GM18519 (cell line): ENCODE data around the gene NWD2.
"Not testable (repeated sequence)": the region's sequence is repeated elsewhere in the genome, so short reads cannot be mapped to it uniquely, and the experiment has no call there.

Experiments used
- ATAC-seq: cut with Tn5 transposase; IDR thresholded peaks from one replicate; pipeline ENCODE4 v1.9.1; 2021; ENCODE audit warnings: mild to moderate bottlenecking, moderate library complexity; ENCODE audit not compliant: unreplicated experiment, low FRiP score

NWD2 gene

GRCh38 chr4:37244583-37245390, at the start of gene NWD2:
TSS of gene NWD2 (plus strand) at chr4:37244743. CDS start at chr4:37245068, 325 bp downstream.
- no peak for ATAC-seq

GRCh38 chr4:37197899-37198298, 46.6 kb upstream of the NWD2 start:
- no peak for ATAC-seq

- ATAC-seq = not testable (repeated sequence)
These were observed 39.8 kb upstream of the NWD2 start for GRCh38 chr4:37204740-37205139.

GRCh38 chr4:37216209-37216608, 28.3 kb upstream of the NWD2 start:
- no peak for ATAC-seq

GRCh38 chr4:37219242-37219641, 25.3 kb upstream of the NWD2 start:
- ATAC-seq = no peak

- no peak for ATAC-seq
These were observed 24.6 kb upstream of the NWD2 start for GRCh38 chr4:37219990-37220389.

GRCh38 chr4:37220685-37221084, 23.9 kb upstream of the NWD2 start:
- ATAC-seq = no peak

- ATAC-seq = no peak
These were observed 20.8 kb upstream of the NWD2 start for GRCh38 chr4:37223732-37224131.

- ATAC-seq = no peak
These were observed 19.7 kb upstream of the NWD2 start for GRCh38 chr4:37224854-37225253.

GRCh38 chr4:37225778-37226177, 18.8 kb upstream of the NWD2 start:
- no peak for ATAC-seq

- ATAC-seq = no peak
These were observed 12.2 kb upstream of the NWD2 start for GRCh38 chr4:37232315-37232714.

- no peak for ATAC-seq
These were observed 8.4 kb upstream of the NWD2 start for GRCh38 chr4:37236165-37236564.

- ATAC-seq = no peak
These were observed 2.9 kb upstream of the NWD2 start for GRCh38 chr4:37241647-37242046.

GRCh38 chr4:37243051-37243450, 1.5 kb upstream of the NWD2 start:
- ATAC-seq = no peak

GRCh38 chr4:37243722-37244582, 591 bp upstream of the NWD2 start:
- no peak for ATAC-seq

- no peak for ATAC-seq
These were observed 930 bp downstream of the NWD2 start for GRCh38 chr4:37245391-37245954.

- no peak for ATAC-seq
These were observed 2.3 kb downstream of the NWD2 start for GRCh38 chr4:37246891-37247290.

- ATAC-seq = no peak
These were observed 13.7 kb downstream of the NWD2 start for GRCh38 chr4:37258221-37258620.

- ATAC-seq = no peak
These were observed 23.8 kb downstream of the NWD2 start for GRCh38 chr4:37268319-37268718.

GRCh38 chr4:37279121-37279520, 34.6 kb downstream of the NWD2 start:
- ATAC-seq = no peak

GRCh38 chr4:37279894-37280592, 35.5 kb downstream of the NWD2 start:
- ATAC-seq = no peak
